DOHH2 (cell line): Measurements from ENCODE around the gene SUGT1.

Experiments
- H3F3A ChIP-seq: fragments of 200-600 bp; sonication (generic), shearing (Covaris generic); 2 replicates; pipeline ENCODE4 v1.6.0; 2016; ENCODE audit warnings: antibody characterized with exemption, mild to moderate bottlenecking; ENCODE audit not compliant: control insufficient read depth, insufficient read depth
- H3K27ac ChIP-seq: fragments of 200-600 bp; sonication (generic); 2 replicates; pipeline ENCODE4 v1.5.1; 2014; ENCODE audit warnings: low read depth, mild to moderate bottlenecking, low read length, moderate library complexity
- H3K27me3 ChIP-seq: fragments of 200-600 bp; sonication (generic); 2 replicates; pipeline ENCODE4 v1.6.1; 2014; ENCODE audit warnings: mild to moderate bottlenecking, low read length, mixed read lengths; ENCODE audit not compliant: control insufficient read depth
- H3K36me3 ChIP-seq: fragments of 200-600 bp; sonication (generic); 2 replicates; pipeline ENCODE4 v1.6.1; 2014; ENCODE audit warnings: mild to moderate bottlenecking, low read length, moderate library complexity, mixed read lengths; ENCODE audit not compliant: control insufficient read depth
- H3K4me1 ChIP-seq: fragments of 200-600 bp; sonication (generic); 2 replicates; pipeline ENCODE4 v1.6.1; 2014; ENCODE audit warnings: mild to moderate bottlenecking, low read length, mixed read lengths; ENCODE audit not compliant: control insufficient read depth
- H3K4me2 ChIP-seq: fragments of 200-600 bp; sonication (generic); 2 replicates; pipeline ENCODE4 v1.6.0; 2014; ENCODE audit warnings: mild to moderate bottlenecking, low read length, moderate library complexity
- H3K4me3 ChIP-seq: fragments of 200-600 bp; sonication (generic); 2 replicates; pipeline ENCODE4 v1.5.1; 2014; ENCODE audit warnings: mild to moderate bottlenecking, low read length, mixed read lengths
- H3K79me2 ChIP-seq: fragments of 200-600 bp; sonication (generic); 2 replicates; pipeline ENCODE4 v1.6.1; 2014; ENCODE audit warnings: mild to moderate bottlenecking, low read length, mixed read lengths; ENCODE audit not compliant: control insufficient read depth
- H3K9me2 ChIP-seq: fragments of 200-600 bp; sonication (generic); replicated peaks from 2 replicates; pipeline ENCODE4 v1.6.1; 2014; ENCODE audit warnings: mild to moderate bottlenecking, low read length, mixed read lengths; ENCODE audit not compliant: control insufficient read depth
- H3K9me3 ChIP-seq: fragments of 200-600 bp; sonication (generic); 2 replicates; pipeline ENCODE4 v1.6.1; 2014; ENCODE audit warnings: antibody characterized with exemption, low read length, mixed read lengths; ENCODE audit not compliant: control insufficient read depth, insufficient read depth
- H4K20me1 ChIP-seq: fragments of 200-600 bp; sonication (generic); 2 replicates; pipeline ENCODE4 v1.6.0; 2014; ENCODE audit warnings: low read depth, mild to moderate bottlenecking, antibody characterized with exemption, low read length, moderate library complexity; ENCODE audit not compliant: control insufficient read depth, insufficient read depth
- EZH2phosphoT487 ChIP-seq: fragments of 200-600 bp; sonication (generic); IDR thresholded peaks from 2 replicates; pipeline ENCODE4 v1.6.1; 2017; ENCODE audit warnings: borderline replicate concordance, mild to moderate bottlenecking, antibody characterized with exemption, low read length, moderate library complexity, mixed read lengths
- TF ChIP-seq, protein P1 (sequence below): fragments of 200-600 bp; sonication (generic); IDR thresholded peaks from one replicate; pipeline ENCODE4 v1.5.1; 2014; ENCODE audit warnings: antibody characterized with exemption, mild to moderate bottlenecking, low read depth, low read length; ENCODE audit not compliant: poor library complexity, severe bottlenecking

Gene SUGT1

DNA sequence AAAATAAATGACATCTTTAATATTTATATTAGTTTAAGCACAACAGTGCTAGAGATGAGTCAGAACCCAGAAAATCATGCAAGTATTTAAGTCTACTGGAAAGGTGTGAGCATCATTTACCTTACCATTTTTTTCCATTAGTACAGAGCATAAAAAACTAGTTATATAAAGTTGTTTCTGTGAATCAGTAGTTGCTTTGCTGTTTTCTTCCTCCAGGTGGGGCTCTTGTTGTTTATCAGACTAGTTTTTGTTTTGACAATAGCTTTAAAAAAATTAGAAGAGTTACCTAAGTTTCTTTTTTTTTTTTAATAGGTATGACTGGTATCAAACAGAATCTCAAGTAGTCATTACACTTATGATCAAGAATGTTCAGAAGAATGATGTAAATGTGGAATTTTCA lies 12.7 kb downstream of the SUGT1 start:
- Histone ChIP-seq H3K36me3 (peaks cover 97% of the 10 kb centered on the region), H3K4me2 (no peak overlapping the region)
- TF ChIP-seq, protein P1, sequence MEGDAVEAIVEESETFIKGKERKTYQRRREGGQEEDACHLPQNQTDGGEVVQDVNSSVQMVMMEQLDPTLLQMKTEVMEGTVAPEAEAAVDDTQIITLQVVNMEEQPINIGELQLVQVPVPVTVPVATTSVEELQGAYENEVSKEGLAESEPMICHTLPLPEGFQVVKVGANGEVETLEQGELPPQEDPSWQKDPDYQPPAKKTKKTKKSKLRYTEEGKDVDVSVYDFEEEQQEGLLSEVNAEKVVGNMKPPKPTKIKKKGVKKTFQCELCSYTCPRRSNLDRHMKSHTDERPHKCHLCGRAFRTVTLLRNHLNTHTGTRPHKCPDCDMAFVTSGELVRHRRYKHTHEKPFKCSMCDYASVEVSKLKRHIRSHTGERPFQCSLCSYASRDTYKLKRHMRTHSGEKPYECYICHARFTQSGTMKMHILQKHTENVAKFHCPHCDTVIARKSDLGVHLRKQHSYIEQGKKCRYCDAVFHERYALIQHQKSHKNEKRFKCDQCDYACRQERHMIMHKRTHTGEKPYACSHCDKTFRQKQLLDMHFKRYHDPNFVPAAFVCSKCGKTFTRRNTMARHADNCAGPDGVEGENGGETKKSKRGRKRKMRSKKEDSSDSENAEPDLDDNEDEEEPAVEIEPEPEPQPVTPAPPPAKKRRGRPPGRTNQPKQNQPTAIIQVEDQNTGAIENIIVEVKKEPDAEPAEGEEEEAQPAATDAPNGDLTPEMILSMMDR = peak; percentile 44
- no peak for TF ChIP-seq EZH2phosphoT487

DNA sequence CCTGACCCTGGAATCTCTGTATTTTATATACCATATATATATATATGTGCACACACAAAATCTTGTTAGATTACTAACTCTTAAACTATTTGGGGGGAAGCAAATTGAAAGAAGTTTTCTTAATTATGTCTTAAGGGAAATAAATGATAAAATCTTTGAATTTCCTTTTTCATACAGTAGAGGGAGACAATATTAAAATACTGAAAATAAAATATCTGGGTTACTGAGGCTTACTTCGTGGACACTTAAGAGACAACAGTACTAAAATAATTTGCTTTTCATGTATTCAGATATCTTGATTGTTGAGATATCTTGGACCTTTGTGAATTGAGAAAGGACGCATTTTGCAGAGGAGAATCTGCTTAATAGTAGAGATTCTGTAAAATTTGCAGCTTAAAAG lies 17.0 kb downstream of the SUGT1 start:
- Histone ChIP-seq H3K9me3 (no peaks in the 10 kb centered on the region), H3K9me2 (no peaks in the 10 kb centered on the region), H3K4me3 (no peak overlapping the region), H3K4me2 (no peak overlapping the region), H3F3A (peaks cover 3% of the 10 kb centered on the region; the same call in 1 of the 2 replicates), H3K27me3 (no peaks in the 10 kb centered on the region), H4K20me1 (no peaks in the 10 kb centered on the region), H3K79me2 (peaks cover 35% of the 10 kb centered on the region), H3K36me3 (peaks cover 90% of the 10 kb centered on the region), H3K4me1 (no peaks in the 10 kb centered on the region), H3K27ac (no peak overlapping the region)
- TF ChIP-seq, protein P1 = no peak
- no peak for TF ChIP-seq EZH2phosphoT487

More for the DNA sequence above, 12.7 kb downstream of the SUGT1 start:
- H3F3A ChIP-seq = peaks cover 3% of the 10 kb centered on the region; the same call in 1 of the 2 replicates
- no peaks in the 10 kb centered on the region for H3K27me3 ChIP-seq
- no peaks in the 10 kb centered on the region for H3K9me2 ChIP-seq
- H4K20me1 ChIP-seq = no peaks in the 10 kb centered on the region
- H3K27ac ChIP-seq = no peak overlapping the region
- H3K4me1 ChIP-seq = no peaks in the 10 kb centered on the region
- peaks cover 16% of the 10 kb centered on the region for H3K79me2 ChIP-seq
- no peak overlapping the region for H3K4me3 ChIP-seq
- no peaks in the 10 kb centered on the region for H3K9me3 ChIP-seq

DNA sequence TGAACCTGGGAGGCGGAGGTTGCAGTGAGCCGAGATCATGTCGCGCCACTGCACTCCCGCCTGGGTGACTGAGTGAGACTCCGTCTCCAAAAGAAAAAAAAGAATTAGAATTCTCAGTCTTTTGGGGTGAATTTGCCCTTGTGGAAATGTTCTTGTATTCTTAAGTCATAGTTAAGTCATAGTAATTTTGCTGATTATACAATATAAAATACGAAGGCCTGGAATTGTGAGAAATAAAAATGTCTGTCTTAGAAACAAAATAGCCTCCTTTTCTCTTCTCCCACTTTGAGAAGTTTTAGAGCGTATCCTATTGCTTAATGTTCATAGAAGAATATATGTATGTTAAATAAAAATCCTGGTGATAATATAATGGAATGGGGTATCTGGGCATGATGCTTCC lies 18.1 kb downstream of the SUGT1 start:
- no peaks in the 10 kb centered on the region for H3K4me1 ChIP-seq
- no peak overlapping the region for H3K27ac ChIP-seq
- no peaks in the 10 kb centered on the region for H4K20me1 ChIP-seq
- TF ChIP-seq, protein P1 = no peak
- no peak overlapping the region for H3K4me3 ChIP-seq
- no peaks in the 10 kb centered on the region for H3K9me3 ChIP-seq
- peaks cover 3% of the 10 kb centered on the region; the same call in 1 of the 2 replicates for H3F3A ChIP-seq
- H3K79me2 ChIP-seq = peaks cover 35% of the 10 kb centered on the region
- no peak overlapping the region for H3K4me2 ChIP-seq
- no peaks in the 10 kb centered on the region for H3K9me2 ChIP-seq
- no peaks in the 10 kb centered on the region for H3K27me3 ChIP-seq
- H3K36me3 ChIP-seq = peaks cover 90% of the 10 kb centered on the region

DNA sequence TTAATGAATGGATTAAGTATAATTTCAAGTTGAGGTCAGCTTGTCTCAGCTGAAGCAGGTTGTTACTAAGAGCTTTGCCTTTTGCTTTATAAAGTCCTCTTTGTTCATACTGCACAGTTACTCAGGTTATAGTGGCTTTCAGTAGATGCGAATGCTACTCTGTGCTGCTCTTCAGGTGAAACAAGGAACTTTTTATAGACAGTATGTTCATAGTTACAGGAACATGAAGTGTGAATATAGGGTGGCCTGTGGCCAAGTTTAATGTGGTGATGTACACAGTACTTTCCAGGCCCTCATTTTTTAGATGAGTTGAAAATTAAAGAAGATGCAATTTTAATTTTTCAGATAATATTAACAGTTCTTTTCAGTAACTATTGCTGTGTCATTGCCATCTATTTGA lies 20.8 kb downstream of the SUGT1 start:
- Histone ChIP-seq H3K9me2 (no peaks in the 10 kb centered on the region), H3K27ac (no peak overlapping the region), H3K4me3 (no peak overlapping the region), H4K20me1 (no peaks in the 10 kb centered on the region), H3K36me3 (peaks cover 89% of the 10 kb centered on the region), H3K27me3 (no peaks in the 10 kb centered on the region), H3K4me2 (no peak overlapping the region), H3K4me1 (no peaks in the 10 kb centered on the region), H3K79me2 (peaks cover 36% of the 10 kb centered on the region), H3K9me3 (no peaks in the 10 kb centered on the region), H3F3A (peaks cover 3% of the 10 kb centered on the region; the same call in 1 of the 2 replicates)
- TF ChIP-seq, protein P1 = no peak
- no peak for TF ChIP-seq EZH2phosphoT487
